Measurements from ENCODE around the gene PROX1.

The PROX1 gene, protein sequence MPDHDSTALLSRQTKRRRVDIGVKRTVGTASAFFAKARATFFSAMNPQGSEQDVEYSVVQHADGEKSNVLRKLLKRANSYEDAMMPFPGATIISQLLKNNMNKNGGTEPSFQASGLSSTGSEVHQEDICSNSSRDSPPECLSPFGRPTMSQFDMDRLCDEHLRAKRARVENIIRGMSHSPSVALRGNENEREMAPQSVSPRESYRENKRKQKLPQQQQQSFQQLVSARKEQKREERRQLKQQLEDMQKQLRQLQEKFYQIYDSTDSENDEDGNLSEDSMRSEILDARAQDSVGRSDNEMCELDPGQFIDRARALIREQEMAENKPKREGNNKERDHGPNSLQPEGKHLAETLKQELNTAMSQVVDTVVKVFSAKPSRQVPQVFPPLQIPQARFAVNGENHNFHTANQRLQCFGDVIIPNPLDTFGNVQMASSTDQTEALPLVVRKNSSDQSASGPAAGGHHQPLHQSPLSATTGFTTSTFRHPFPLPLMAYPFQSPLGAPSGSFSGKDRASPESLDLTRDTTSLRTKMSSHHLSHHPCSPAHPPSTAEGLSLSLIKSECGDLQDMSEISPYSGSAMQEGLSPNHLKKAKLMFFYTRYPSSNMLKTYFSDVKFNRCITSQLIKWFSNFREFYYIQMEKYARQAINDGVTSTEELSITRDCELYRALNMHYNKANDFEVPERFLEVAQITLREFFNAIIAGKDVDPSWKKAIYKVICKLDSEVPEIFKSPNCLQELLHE
- 0 to 0.31 (median 0) reads per million in 4 donors for total RNA-seq

DNA sequence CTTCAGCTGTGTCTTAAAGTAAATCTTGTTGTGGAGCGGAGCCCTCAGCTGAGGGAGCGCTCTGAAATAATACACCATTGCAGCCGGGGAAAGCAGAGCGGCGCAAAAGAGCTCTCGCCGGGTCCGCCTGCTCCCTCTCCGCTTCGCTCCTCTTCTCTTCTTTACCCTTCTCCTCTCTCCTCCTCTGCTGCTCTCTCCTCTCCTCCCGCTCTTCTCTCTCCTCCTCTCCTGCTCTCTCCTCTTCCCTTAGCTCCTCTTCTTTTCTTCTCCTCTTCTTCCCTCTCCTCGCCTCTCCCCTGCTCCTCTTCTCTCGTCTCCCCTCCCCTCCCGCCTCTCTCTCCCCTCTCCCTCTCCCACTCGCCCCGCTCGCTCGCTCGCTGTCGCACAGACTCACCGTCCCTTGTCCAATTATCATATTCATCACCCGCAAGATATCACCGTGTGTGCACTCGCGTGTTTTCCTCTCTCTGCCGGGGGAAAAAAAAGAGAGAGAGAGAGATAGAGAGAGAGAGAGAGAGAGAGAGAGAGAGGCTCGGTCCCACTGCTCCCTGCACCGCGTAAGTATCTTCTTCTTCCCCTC is at the start of gene PROX1:
Gene PROX1 (plus strand): TSS at position 47 of the 580 bp plus-strand sequence. CDS start 8,563 bp downstream, outside the sequence.
- peak in 2 of 5 donors; percentile 21 to 67 for DNase-seq

DNA sequence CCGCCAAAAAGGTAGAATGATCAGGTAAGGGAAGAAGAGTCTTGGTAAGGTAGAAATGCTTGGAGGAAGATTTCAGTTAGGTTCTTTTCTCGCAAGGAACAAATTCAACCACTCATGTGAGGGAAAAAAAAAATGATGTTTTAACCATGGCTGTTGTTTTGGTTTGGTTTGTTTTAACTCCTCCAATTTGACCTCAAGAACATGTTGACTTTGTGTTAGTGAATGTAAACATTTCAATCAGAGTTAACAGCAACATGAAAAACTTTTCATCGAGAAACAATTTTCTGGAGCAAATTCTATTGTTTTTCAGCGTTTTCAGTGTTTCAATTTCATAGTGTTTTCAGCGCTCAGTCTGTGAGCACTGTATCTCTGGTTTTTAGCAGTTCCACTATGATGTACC is 49.0 kb upstream of the PROX1 start:
- DNase-seq = no peak

DNA sequence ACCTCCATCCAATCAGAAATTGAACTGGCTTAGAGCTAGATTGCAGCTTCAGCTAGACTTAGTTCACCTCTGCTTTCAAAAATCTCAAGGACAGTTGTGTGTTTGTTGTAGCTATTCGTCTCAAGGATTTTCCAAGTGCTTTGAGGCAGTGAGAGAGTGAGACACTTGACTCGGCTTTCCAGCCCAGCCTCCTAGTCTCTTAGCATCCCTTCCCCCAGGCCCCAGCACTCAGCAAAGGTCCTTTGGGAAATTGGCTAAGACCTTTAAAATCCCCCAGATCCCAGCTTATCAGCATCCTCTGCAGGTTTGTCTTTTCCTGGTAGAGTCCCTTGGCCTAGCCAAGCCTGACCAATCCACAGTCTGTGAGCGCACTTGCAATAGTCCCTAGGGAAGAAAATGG is 47.9 kb upstream of the PROX1 start:
- DNase-seq = no peak

DNA sequence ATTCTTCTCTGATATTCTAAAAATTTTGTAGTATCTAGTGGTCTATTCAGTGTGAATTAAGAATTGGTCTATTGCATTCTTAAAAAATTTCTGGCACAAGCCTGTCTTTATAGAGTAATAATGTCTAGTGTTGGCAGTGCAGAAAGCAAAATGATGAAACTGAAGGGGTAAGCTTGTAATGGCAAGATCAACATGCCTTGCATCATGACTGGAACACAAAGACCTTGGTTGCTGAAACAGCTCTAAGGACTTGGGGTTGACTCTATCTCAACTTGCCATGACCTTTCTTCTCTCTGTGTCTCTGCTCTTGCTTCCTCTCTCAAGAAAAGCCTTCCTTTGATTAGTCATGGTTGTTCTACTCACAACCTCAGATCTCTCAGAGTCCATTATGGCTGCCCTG is 46.8 kb upstream of the PROX1 start:
- DNase-seq = no peak

DNA sequence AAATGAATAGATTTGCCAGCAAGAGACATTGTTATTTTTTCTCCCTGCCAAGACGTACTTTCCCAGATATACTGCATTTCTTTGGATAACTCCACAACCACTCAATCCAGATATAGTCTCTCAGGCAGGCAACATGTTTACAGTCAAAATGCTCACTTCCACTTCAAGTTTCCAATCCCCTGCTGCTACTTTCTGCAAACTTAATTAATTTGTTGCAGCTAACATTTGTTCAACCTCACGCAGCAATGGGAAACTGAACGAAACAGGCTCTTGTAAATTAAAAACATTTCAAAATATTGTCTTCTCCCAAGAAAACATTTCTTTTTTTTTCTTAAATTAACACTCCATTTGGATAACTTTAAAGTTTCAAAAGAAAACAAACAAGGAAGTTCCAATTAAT is 45.7 kb upstream of the PROX1 start:
- no peak for DNase-seq

DNA sequence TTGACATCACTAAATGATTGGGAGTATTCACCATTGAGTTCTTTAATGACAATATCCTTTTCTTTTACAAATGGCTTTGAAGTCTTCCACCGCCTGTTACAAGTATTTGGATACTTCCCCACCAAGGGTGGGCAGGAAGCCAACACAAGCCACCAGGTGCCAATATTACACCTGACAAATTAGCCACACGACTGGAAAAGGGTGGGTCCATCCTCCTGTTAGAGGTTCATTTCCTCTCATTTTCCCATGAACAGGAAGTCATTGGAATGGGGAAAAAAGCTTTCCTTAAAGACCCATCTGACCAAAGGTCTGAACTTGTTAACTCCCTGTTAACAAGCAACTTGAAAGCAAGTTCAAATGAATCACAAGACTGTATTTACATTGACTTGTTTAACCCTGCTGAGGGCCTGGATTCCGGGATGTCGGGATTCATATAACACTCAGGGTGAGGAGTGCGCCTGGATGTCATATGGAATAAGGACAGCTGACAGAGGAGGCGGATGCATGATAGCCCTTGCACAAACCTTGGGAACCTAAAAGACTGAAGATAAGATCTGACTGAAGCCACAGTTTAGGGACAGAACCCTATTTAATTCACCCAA is 40.5 kb upstream of the PROX1 start:
- no peak for DNase-seq

DNA sequence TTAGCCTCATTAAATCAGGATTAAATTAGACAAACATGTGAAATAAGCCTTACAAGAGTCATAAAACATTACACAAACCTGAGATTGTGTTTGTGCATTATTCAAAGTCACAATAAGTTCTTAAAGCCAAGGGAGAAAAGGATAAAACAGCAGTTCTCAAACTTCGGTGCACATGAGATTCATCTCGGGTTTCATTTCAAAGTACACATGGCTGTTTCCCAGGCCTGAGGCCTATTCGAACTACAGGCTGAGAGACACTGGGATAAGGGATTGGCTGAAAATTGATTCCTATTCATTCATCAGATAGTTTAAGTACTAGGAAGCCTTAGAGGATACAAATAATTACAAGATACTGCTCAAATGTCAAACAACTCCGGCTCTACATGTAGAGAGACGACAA is 35.9 kb upstream of the PROX1 start:
- no peak for DNase-seq

DNA sequence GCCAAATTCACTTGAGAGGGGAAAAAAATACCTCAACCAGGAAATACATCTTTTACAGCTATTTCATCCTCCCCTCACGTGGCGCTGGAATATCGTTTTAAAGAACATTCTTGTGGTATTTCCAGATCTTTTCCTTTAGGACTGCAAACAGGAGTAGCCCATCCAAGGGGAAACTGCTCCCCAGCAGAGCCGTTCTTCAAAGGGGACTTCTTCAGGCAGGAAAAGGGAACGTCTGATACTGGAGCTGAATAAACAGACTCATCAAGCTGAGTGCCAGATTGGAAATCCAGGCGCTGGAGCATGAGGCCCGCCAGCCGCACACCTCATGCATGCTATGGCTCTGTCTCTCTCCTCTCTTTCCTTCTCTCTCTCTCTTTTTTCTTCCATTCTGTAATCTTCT is 34.0 kb upstream of the PROX1 start:
- no peak for DNase-seq

DNA sequence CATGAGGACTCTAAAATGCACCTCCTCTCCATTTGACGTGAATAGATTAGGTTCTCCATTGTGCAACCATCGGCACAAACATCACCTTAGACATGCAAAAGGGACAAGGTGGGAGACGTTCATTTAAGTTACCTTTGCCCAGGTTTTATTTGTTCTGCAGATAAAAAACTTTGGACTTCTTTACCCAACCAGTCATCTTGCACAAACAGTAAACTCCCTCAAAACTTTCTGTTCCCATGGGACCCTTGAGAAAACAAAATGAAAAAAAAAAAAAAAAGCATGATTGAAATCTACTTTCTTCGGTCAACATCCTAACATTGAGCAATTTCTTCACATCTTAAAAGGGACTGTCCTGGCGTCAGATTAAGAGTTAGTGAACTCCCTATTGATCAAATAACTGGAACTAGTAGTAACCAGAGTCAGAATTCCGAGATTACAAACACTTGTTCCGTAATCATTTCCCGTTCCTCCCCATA is 31.4 kb upstream of the PROX1 start:
- no peak for DNase-seq

DNA sequence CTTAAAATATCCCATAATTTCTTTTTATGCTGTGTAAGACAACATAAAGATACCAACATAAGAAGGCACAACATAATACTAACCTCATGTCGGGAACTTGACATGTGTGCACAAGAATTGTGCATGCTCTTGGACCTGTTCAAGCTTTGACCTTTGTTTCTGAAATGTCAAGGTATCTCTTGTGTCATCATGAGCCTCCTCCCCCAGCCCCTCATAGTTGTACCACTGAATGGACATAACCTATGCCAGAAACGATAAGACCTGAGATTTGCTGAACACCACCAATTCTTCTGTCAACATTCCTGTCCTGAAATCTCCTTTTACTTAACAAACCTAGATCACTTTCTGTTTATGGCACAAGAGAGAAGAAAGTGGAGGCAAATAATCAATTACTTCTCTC is 29.4 kb upstream of the PROX1 start:
- DNase-seq = no peak

DNA sequence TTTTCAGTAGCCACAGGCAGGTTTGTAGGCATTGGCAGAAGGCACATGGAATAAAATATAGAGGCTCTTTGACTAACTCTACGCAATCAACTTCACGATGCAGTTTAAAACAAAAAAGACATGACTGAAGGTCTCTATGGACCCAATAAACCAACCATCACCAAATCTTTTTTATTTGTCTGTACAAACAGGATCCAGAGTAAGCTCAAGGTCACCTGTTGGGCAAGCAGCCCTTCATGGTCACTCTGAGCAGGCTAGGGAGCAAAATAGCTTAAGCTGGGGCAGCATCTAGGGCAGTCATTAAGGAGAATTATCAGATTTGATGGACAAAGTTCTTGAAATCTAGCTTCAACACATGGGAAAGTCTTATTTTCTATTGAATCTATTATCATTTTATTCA is 26.8 kb upstream of the PROX1 start:
- no peak for DNase-seq

DNA sequence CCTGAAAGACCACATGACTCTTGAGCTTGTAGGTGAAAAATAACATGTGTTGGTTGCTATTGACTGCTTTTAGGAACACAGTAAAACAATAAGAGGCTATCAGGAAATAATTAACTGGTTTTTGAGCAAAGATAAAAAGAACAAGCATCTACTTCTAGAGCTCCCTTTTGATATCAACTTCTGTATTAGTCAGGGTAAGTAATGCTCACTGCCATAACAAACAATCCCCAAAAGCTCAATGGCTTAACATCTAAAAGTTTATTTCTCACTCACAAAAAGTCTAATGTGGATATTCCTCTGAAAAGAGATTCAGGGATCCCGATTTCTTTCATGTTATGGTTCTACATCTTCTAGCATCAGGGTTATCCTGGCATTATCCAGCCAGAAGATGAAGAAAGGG is 25.3 kb upstream of the PROX1 start:
- DNase-seq = no peak

DNA sequence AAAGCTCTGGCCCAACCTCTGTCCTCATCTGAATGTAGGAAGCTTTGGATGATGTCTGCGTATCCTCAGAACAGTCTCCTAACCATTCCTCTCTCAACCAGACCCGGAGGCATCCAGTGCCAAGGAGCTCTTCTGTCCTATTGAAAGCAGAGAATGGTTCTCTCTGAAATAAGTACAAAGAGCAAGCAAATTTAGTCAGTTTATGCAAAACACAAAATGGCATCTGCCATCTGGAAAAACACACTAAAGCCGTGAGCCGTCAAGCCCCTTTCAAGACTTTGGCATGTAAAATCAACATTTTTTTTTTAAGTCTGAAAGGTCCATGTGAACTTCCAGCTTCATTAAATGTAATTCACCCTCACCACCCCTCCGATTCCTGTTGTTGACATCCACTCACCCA is 21.7 kb upstream of the PROX1 start:
- DNase-seq = no peak

DNA sequence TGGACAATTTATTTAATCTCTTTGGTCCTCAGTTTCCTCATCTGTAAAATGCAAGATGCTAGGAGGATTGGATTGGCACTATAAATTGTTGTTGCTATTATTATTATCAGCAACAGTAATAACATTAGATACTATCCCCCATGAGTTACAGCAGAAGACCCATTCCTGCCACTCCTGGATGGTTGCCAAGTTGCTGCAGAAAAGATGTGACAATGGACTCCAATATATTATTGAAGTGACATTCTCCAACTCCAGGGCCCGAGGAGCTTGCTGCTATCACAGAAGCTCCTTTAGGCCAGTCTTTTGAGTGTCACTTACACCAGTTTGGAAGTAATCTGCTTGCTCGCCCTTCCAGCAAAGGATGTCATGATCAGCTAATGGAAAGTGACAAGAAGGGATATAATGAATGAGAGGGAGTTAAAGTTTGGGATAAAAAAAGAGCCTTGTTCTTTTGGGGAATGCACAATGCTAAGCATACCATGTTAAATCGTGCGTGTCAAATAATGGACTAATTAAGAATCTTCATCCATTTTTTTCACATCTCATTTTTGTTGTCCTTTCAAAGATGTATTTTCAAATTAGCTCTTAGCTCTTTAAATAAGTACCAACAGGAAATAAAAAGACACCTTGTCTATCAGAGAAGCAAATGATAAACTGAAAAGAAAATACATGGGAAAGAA is 19.5 kb upstream of the PROX1 start:
- DNase-seq = no peak

DNA sequence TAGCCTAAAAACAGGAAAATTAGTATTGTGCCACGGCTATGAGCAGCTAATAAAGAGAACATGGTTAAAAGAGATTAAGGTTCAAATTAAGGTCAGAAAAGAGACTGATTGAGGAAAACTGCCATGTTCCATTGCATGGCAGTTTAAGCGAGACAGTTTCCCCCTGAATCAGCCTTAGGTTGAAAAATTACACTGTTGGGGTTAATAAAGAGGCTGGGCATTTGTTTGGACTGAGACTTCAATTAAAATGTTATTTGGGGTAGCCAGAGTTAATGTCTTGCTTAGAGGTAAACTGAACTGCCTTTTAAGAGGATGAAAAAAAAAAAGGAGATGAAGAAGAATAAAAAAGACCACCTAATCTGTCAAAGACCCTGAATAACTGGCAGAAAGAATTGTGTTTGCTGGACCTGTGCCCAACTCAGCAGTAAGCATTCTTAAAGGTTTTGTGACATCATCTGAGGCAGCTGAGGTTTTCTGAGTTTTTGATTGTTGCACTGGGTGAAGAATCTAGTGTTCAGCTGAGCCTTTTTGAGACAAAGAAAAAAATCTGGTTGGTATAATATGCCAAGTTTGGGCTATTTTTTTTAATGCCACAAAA is 17.7 kb upstream of the PROX1 start:
- no peak for DNase-seq

DNA sequence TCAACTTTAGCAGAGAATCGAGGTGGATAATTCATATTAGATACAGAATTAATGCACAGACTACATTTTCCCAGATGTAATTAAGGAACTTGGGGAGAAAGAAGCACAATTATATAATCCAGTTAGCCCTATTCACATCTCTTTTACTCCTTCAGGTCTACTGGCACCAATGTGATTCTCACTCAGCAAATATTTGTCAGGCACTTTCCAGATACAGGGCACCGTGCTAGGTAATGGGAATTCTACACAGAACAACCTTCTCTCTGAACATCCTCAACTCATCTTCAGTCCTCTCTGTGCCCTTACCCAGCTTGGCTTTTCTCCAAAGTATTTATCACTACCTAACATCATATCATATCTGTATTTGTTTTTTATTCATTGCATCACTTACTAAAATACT is 15.6 kb upstream of the PROX1 start:
- DNase-seq = no peak

DNA sequence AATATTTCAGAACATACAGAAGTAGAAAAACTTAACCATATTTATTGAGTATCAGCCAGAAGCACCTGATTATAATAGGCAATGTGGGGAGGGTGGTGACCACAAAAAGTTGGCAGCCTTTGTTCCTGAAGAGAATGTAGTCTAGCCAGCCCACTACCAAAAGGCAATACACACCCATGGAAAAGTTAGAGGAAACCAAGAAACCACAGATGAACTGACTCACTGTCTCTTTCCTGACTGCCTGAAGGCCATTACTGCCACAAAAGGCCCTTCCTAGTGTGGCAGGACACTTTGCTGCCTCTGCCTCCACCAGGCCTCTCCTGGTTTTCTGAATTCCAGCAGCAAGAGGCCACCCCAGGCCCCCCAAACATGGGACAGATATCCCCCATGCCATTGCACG is 14.6 kb upstream of the PROX1 start:
- DNase-seq = no peak

DNA sequence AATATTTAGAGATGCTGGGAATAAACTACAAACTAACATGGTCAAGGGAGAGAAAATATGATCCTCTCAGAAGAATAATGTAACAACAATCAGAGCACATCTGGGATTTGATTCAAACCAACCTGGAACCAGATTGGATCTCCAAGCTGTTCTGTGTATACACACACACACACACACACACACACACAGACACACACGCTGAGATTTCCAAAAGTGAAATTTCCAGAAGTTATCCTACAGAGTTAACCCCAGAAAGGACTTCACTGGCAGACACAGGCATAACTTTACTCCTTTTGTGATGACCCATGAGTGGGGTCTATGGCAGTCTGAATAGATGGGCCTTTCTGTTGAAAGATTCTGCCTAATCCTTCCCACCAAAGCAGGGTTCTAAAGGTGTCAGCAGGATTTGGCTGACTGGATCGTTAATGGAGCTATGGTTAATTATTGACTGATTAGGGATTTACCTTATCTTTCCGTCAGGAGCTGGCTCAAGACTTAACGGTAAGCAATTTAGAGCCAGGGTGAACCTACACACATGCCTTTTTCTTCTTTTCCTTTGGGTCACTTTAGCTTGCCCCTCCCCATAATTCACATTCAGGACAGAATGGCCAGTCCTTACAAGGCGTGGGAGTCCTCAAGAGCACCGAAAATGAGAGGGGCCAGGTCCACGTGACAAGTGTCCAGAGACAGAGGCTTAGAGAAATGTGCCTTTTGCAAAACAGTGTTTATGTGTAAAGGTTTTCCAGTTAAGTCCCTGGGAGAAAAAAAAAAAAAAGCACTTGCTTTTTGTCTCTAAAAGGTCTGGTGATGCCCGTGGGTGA is 10.9 kb upstream of the PROX1 start:
- DNase-seq = no peak

DNA sequence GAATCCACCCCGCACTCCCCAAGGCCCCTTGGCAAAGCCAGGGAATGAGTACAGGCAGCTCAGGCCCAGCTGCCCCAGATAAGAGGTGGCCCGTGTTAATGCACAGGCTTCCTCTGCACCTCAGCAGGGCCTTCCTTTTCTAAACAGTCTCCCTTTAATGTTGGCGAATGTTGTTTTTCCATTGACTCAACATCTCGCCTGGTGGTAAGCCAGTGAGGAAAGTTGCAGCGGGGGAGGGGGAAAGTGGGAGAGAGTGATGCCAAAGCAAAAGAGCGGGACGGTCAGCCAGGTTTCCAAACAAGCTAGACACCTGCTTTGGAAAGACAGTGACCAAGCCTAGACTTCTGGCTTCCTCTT is 10.3 kb upstream of the PROX1 start:
- no peak for DNase-seq

DNA sequence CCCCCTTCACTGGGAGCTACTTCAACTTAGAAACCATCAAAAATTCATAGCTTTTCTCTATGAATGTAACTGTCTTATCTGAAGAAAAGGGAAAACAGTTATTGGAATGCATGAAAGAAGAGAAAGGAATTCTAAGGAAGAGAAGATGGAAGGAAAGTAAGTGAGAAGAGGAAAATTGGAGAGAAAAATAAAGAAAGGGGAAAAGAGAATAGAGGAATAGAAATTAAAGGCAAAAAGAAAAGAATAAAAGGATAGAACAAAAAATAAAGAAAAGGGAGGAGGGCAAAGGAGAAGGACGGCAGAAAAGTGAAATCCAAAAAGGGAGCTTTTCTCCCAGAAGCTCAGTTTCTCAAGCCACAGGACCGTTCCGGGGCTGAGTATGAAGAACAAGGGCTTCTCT is 9.9 kb upstream of the PROX1 start:
- no peak for DNase-seq

DNA sequence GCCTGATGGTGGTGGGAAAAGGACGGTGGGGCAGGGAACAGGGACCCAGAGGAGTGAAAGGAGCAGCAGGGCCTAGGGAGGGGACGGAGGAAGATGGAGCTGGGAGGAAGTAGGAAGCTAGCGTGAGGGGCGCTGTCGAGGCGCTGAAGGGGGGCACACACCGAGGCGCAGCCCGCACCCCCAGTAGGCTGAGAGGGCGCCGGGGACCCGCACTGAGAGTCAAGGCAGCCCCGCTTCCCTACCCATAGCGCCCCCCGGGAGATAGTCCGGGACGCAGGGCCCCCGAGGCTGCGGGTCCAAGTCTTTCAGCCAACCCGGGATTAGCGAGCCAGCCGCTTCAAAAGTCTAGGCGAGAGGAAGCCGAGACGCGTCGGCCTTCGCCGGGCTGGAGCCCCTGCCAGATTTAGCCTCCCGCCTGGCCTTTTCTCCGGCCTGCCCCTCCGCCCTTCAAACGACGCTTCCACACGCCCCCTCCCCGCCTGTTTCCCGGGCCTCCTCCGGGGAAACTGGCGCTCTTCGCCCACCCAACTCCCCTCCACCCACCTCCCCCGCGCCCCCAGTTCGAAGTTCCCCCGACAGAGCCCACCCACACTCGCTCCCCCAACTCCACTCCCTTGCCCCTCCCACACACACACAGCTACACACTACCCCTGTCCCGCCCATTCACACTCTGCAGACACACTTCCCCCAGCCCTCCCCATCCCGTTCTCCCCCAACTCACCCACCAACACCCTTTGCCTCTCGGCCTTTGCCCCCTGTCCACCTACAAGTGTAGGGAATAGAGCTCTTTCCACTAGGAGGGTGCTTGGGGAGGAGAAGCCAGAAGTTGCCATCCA is 7.8 kb upstream of the PROX1 start:
- no peak for DNase-seq
